Measurements from ENCODE around the gene CWC25. TPM values are rescaled to one million over a fixed set of nuclear protein-coding genes. Genes with fewer than 3 reads are reported as not detected.

Gene CWC25
- total and polyA plus RNA-seq, 2 of the 13 experiments (the other 11 are each of a cell fraction or from before 2014, with no cell fraction given), result 15.6 to 22.7 TPM

GRCh38 chr17:38751808-38752307, 73.3 kb downstream of the CWC25 start (continued):
- 0 out of 2 replicates have a peak, but pooled peaks have one; percentile 23 for TF ChIP-seq ZNF710 (CRISPR knock-in tag; IDR thresholded peaks at IDR 0.05; ENCODE audit: borderline replicate concordance)
- TF ChIP-seq ZNF333 (CRISPR knock-in tag; IDR thresholded peaks at IDR 0.05; ENCODE audit: borderline replicate concordance), result peak; percentile 67; the same call in 1 of the 2 replicates
- peak; percentile 98; the same call in 1 of the 2 replicates for TF ChIP-seq ZNF362 (CRISPR knock-in tag; IDR thresholded peaks at IDR 0.05; ENCODE audit: borderline replicate concordance)
- no peak for TF ChIP-seq ARNT (IDR thresholded peaks at IDR 0.05)
- peak; percentile 31 for TF ChIP-seq CCAR2 (optimal IDR thresholded peaks at IDR 0.05; ENCODE audit: low read depth, low read length)
- peak; percentile 64; the same call in 1 of the 2 replicates for TF ChIP-seq DNMT1 (CRISPR knock-in tag; IDR thresholded peaks at IDR 0.05)
- TF ChIP-seq KIAA2018 (CRISPR knock-in tag; IDR thresholded peaks at IDR 0.05; ENCODE audit: borderline replicate concordance), result peak; percentile 88; the same call in 1 of the 2 replicates
- TF ChIP-seq, protein P1, sequence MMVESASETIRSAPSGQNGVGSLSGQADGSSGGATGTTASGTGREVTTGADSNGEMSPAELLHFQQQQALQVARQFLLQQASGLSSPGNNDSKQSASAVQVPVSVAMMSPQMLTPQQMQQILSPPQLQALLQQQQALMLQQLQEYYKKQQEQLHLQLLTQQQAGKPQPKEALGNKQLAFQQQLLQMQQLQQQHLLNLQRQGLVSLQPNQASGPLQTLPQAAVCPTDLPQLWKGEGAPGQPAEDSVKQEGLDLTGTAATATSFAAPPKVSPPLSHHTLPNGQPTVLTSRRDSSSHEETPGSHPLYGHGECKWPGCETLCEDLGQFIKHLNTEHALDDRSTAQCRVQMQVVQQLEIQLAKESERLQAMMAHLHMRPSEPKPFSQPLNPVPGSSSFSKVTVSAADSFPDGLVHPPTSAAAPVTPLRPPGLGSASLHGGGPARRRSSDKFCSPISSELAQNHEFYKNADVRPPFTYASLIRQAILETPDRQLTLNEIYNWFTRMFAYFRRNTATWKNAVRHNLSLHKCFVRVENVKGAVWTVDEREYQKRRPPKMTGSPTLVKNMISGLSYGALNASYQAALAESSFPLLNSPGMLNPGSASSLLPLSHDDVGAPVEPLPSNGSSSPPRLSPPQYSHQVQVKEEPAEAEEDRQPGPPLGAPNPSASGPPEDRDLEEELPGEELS (CRISPR knock-in tag; IDR thresholded peaks at IDR 0.05), result peak; percentile 36
- TF ChIP-seq TOE1 (CRISPR knock-in tag; IDR thresholded peaks at IDR 0.05), result peak; percentile 75; the same call in 1 of the 2 replicates
- peak; percentile 95 for TF ChIP-seq CEBPG (CRISPR knock-in tag; IDR thresholded peaks at IDR 0.05)
- TF ChIP-seq KAT8 (CRISPR knock-in tag; IDR thresholded peaks at IDR 0.05), result peak; percentile 74

All from HepG2 (cell line).